SH-SY5Y (cell line): ENCODE measurements around the gene PTPRM.

ENCODE experiments used
- GATA2 ChIP-seq: IDR thresholded peaks from 2 replicates; pipeline ENCODE4 v1.6.1; 2011; ENCODE audit warnings: mild to moderate bottlenecking, low read depth, low read length
- GATA3 ChIP-seq: IDR thresholded peaks from 2 replicates; pipeline ENCODE4 v1.6.1; 2011; ENCODE audit warnings: low read depth, mild to moderate bottlenecking, low read length, moderate library complexity

Gene PTPRM

GRCh38 chr18:7872569-7872968 is 305.5 kb downstream of the PTPRM start:
- TF ChIP-seq GATA3 (no peak), GATA2 (no peak)

GRCh38 chr18:7873316-7873715 is 306.2 kb downstream of the PTPRM start:
- TF ChIP-seq GATA3, result no peak
- no peak for TF ChIP-seq GATA2

- TF ChIP-seq GATA2 (no peak), GATA3 (no peak)
Observed at GRCh38 chr18:7876354-7877104, 309.4 kb downstream of the PTPRM start.

GRCh38 chr18:7877609-7878008 is 310.5 kb downstream of the PTPRM start:
- TF ChIP-seq GATA2 (no peak), GATA3 (no peak)

- TF ChIP-seq GATA2 (no peak), GATA3 (no peak)
Observed at GRCh38 chr18:7878265-7879211, 311.4 kb downstream of the PTPRM start.

- no peak for TF ChIP-seq GATA3
- no peak for TF ChIP-seq GATA2
Observed at GRCh38 chr18:7879717-7880116, 312.6 kb downstream of the PTPRM start.

- TF ChIP-seq GATA3 (no peak), GATA2 (no peak)
Observed at GRCh38 chr18:7885865-7886264, 318.7 kb downstream of the PTPRM start.

- no peak for TF ChIP-seq GATA2
- no peak for TF ChIP-seq GATA3
Observed at GRCh38 chr18:7886436-7886835, 319.3 kb downstream of the PTPRM start.

- TF ChIP-seq GATA3 (no peak), GATA2 (no peak)
Observed at GRCh38 chr18:7889515-7889914, 322.4 kb downstream of the PTPRM start.

GRCh38 chr18:7890075-7890474 is 323.0 kb downstream of the PTPRM start:
- TF ChIP-seq GATA3 (no peak), GATA2 (no peak)

- TF ChIP-seq GATA2 (no peak), GATA3 (no peak)
Observed at GRCh38 chr18:7892556-7892955, 325.4 kb downstream of the PTPRM start.

GRCh38 chr18:7894592-7894991 is 327.5 kb downstream of the PTPRM start:
- TF ChIP-seq GATA2, result no peak
- TF ChIP-seq GATA3, result no peak

- TF ChIP-seq GATA3 (no peak), GATA2 (no peak)
Observed at GRCh38 chr18:7895346-7895745, 328.2 kb downstream of the PTPRM start.

GRCh38 chr18:7896161-7896560 is 329.0 kb downstream of the PTPRM start:
- TF ChIP-seq GATA2 (no peak), GATA3 (no peak)
